Measurements from ENCODE around the gene ELOVL5.

DNA sequence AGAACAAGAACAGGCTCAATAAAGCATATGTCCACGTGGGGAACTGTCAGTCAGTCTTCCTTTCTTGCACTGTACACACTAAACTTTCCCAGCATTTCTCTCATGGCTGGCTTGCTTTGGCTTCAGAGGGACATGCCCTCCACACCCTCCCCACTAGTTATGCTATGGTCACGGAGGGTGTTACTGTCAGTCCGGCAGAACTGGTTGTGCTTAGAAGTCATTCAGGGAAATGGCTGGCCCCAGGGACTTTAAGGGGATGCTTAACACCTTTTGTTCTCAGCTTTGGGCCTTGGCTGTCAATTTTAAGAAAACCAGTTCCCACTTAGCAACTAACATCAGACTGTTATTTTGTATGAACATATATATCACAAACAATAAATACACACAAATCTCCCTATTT lies 55.1 kb downstream of the ELOVL5 start:
- TF ChIP-seq, protein P1, sequence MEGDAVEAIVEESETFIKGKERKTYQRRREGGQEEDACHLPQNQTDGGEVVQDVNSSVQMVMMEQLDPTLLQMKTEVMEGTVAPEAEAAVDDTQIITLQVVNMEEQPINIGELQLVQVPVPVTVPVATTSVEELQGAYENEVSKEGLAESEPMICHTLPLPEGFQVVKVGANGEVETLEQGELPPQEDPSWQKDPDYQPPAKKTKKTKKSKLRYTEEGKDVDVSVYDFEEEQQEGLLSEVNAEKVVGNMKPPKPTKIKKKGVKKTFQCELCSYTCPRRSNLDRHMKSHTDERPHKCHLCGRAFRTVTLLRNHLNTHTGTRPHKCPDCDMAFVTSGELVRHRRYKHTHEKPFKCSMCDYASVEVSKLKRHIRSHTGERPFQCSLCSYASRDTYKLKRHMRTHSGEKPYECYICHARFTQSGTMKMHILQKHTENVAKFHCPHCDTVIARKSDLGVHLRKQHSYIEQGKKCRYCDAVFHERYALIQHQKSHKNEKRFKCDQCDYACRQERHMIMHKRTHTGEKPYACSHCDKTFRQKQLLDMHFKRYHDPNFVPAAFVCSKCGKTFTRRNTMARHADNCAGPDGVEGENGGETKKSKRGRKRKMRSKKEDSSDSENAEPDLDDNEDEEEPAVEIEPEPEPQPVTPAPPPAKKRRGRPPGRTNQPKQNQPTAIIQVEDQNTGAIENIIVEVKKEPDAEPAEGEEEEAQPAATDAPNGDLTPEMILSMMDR (IDR thresholded peaks at IDR 0.05; ENCODE audit: insufficient read depth, low read length, poor library complexity, severe bottlenecking): no peak
- no peak for TF ChIP-seq EZH2phosphoT487 (conservative IDR thresholded peaks at IDR 0.05; ENCODE audit: low read length)

Data from SU-DHL-6 (cell line).